GM12878 (cell line): ENCODE measurements around the gene C7orf33.
A peak's percentile ranks its signal among the peaks of the same experiment; 100 is the strongest.

Source experiments
- BCL11A ChIP-seq: IDR thresholded peaks from 2 replicates; pipeline ENCODE4 v1.6.1; 2011; ENCODE audit warnings: low read depth, low read length
- CHD2 ChIP-seq: IDR thresholded peaks from 2 replicates; pipeline ENCODE4 v1.6.1; 2011; ENCODE audit warnings: low read depth, low read length, improper control_type of control experiment, borderline replicate concordance
- CREB1 ChIP-seq: IDR thresholded peaks from 2 replicates; pipeline ENCODE4 v1.6.1; 2012; ENCODE audit warnings: low read depth, mild to moderate bottlenecking, inconsistent platforms
- MTA3 ChIP-seq: IDR thresholded peaks from 2 replicates; pipeline ENCODE4 v1.6.1; 2012; ENCODE audit warnings: low read length, inconsistent platforms, borderline replicate concordance
- MYC ChIP-seq: IDR thresholded peaks from 2 replicates; pipeline ENCODE4 v1.6.1; 2011; ENCODE audit warnings: mild to moderate bottlenecking, low read length, moderate library complexity, inconsistent platforms; ENCODE audit not compliant: insufficient read depth, insufficient replicate concordance, insufficient read length, severe bottlenecking
- NFYB ChIP-seq: IDR thresholded peaks from 2 replicates; pipeline ENCODE4 v1.6.1; 2011; ENCODE audit warnings: low read depth, mild to moderate bottlenecking, low read length, improper control_type of control experiment, moderate library complexity; ENCODE audit not compliant: insufficient read depth
- POLR2A ChIP-seq: IDR thresholded peaks from 2 replicates; pipeline ENCODE4 v1.6.1; 2011; ENCODE audit warnings: low read depth, mild to moderate bottlenecking, low read length
- POU2F2 ChIP-seq: IDR thresholded peaks from 3 replicates; pipeline ENCODE4 v1.6.1; 2011; ENCODE audit warnings: low read depth, mild to moderate bottlenecking, low read length, borderline replicate concordance
- PRDM15 ChIP-seq: fragments of 450-650 bp; formaldehyde crosslinking; IDR thresholded peaks from 2 replicates; pipeline ENCODE4 v1.4.0; 2020; ENCODE audit warnings: mild to moderate bottlenecking, moderate library complexity
- RCOR1 ChIP-seq: conservative IDR thresholded peaks from 2 replicates; pipeline ENCODE4 v1.6.1; 2012; ENCODE audit warnings: low read depth, low read length, improper control_type of control experiment
- REST ChIP-seq: IDR thresholded peaks from 2 replicates; pipeline ENCODE4 v1.6.1; 2012; ENCODE audit warnings: mild to moderate bottlenecking, low read depth, low read length
- WRNIP1 ChIP-seq: IDR thresholded peaks from 2 replicates; pipeline ENCODE4 v1.6.1; 2011; ENCODE audit warnings: low read depth, low read length, improper control_type of control experiment, borderline replicate concordance
- ZSCAN29 ChIP-seq: fragments of 450-650 bp; IDR thresholded peaks from 2 replicates; pipeline ENCODE4 v1.6.1; 2017; ENCODE audit warnings: mild to moderate bottlenecking, moderate library complexity
- TF ChIP-seq, protein P1 (sequence below), 3 experiments: IDR thresholded peaks in 2 of 3; conservative IDR thresholded peaks in 1 of 3; 2 replicates each; pipeline ENCODE4 v1.5.1; 2011; ENCODE audit warnings: low read depth in 3 of 3, low read length in 3 of 3, mild to moderate bottlenecking in 3 of 3, control low read depth in 2 of 3, moderate library complexity in 2 of 3, inconsistent platforms in 1 of 3, mixed read lengths in 1 of 3; ENCODE audit not compliant: control insufficient read depth in 2 of 3, insufficient read depth in 1 of 3; ENCODE audit errors: extremely low read depth in 1 of 3

- no peak for TF ChIP-seq CHD2
- 0 out of 2 replicates have a peak, but pooled peaks have one; percentile 26 for TF ChIP-seq BCL11A
- TF ChIP-seq ZSCAN29: no peak
- no peak for TF ChIP-seq WRNIP1
- TF ChIP-seq REST: no peak
- TF ChIP-seq POLR2A: no peak
- no peak for TF ChIP-seq MTA3
- TF ChIP-seq, protein P1, sequence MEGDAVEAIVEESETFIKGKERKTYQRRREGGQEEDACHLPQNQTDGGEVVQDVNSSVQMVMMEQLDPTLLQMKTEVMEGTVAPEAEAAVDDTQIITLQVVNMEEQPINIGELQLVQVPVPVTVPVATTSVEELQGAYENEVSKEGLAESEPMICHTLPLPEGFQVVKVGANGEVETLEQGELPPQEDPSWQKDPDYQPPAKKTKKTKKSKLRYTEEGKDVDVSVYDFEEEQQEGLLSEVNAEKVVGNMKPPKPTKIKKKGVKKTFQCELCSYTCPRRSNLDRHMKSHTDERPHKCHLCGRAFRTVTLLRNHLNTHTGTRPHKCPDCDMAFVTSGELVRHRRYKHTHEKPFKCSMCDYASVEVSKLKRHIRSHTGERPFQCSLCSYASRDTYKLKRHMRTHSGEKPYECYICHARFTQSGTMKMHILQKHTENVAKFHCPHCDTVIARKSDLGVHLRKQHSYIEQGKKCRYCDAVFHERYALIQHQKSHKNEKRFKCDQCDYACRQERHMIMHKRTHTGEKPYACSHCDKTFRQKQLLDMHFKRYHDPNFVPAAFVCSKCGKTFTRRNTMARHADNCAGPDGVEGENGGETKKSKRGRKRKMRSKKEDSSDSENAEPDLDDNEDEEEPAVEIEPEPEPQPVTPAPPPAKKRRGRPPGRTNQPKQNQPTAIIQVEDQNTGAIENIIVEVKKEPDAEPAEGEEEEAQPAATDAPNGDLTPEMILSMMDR (IDR thresholded peaks at IDR 0.05 in 2 of 3, conservative IDR thresholded peaks at IDR 0.05 in 1 of 3; ENCODE audit: control insufficient read depth in 2 of 3, extremely low read depth in 1 of 3, insufficient read depth in 1 of 3, low read depth in 3 of 3, low read length in 3 of 3): no peak
- TF ChIP-seq NFYB: no peak
- TF ChIP-seq POU2F2: no peak
- no peak for TF ChIP-seq MYC
- TF ChIP-seq PRDM15 (CRISPR knock-in tag): no peak
- TF ChIP-seq CREB1: no peak
- TF ChIP-seq RCOR1: no peak
These were observed 6.3 kb upstream of the C7orf33 start for GRCh38 chr7:148584154-148584827.
